NT2/D1 (cell line): Measurements from ENCODE around the gene RAB40A.
"Not testable (repeated sequence)": the region's sequence is repeated elsewhere in the genome, so short reads cannot be mapped to it uniquely, and the experiment has no call there.

Source experiments
- DNase-seq: peaks from one replicate; pipeline ENCODE4 v3.0.0-alpha.2; 2011; ENCODE audit warnings: low read depth, low spot score
- H3K27me3 ChIP-seq: 2 replicates; pipeline ENCODE4 v1.6.0; 2011; ENCODE audit warnings: mild to moderate bottlenecking; ENCODE audit not compliant: insufficient read length, insufficient read depth
- H3K36me3 ChIP-seq: 2 replicates; pipeline ENCODE4 v1.6.1; 2011; ENCODE audit warnings: mild to moderate bottlenecking, low read length, mixed read lengths; ENCODE audit not compliant: insufficient read depth, insufficient read length
- H3K4me1 ChIP-seq: 2 replicates; pipeline ENCODE4 v1.5.1; 2011; ENCODE audit not compliant: insufficient read depth, insufficient read length
- H3K4me3 ChIP-seq: 2 replicates; pipeline ENCODE4 v1.5.1; 2011; ENCODE audit warnings: low read depth; ENCODE audit not compliant: insufficient read length
- H3K9ac ChIP-seq: 2 replicates; pipeline ENCODE4 v1.6.0; 2011; ENCODE audit warnings: low read depth; ENCODE audit not compliant: insufficient read length
- H3K9me3 ChIP-seq: 2 replicates; pipeline ENCODE4 v1.5.1; 2011; ENCODE audit warnings: mild to moderate bottlenecking, low read length; ENCODE audit not compliant: insufficient read depth
- SUZ12 ChIP-seq: IDR thresholded peaks from 2 replicates; pipeline ENCODE4 v1.6.1; 2011; ENCODE audit not compliant: insufficient read length, insufficient read depth; ENCODE audit errors: extremely low read depth
- YY1 ChIP-seq: IDR thresholded peaks from 2 replicates; pipeline ENCODE4 v1.6.1; 2011; ENCODE audit not compliant: insufficient read length, insufficient read depth
- ZNF274 ChIP-seq: IDR thresholded peaks from 2 replicates; pipeline ENCODE4 v1.6.1; 2011; ENCODE audit warnings: mild to moderate bottlenecking, low read depth, low read length

RAB40A gene

DNA sequence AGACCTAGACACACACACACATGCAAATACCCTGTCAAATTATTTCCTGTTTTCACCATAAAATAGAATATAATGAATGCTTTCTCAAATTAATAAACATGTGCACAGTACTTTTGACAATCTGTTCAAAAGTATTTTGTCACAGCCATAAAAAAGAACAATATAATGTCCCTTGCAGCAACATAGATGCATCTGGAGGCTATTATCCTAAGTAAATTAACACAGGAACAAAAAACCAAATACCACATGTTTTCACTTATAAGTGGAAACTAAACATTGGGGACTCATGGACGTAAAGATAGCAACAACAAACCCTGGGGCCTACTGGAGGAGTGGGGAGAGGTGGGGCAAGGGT, 15.5 kb downstream of the RAB40A start:
- H3K36me3 ChIP-seq, result no peaks in the 10 kb centered on the region
- H3K27me3 ChIP-seq, result no peaks in the 10 kb centered on the region
- no peaks in the 10 kb centered on the region for H3K9me3 ChIP-seq
- no peak overlapping the region for H3K4me3 ChIP-seq
- no peaks in the 10 kb centered on the region for H3K4me1 ChIP-seq
- no peak for DNase-seq
- H3K9ac ChIP-seq, result no peak overlapping the region
- no peak for TF ChIP-seq ZNF274
- no peak for TF ChIP-seq YY1
- TF ChIP-seq SUZ12, result no peak

DNA sequence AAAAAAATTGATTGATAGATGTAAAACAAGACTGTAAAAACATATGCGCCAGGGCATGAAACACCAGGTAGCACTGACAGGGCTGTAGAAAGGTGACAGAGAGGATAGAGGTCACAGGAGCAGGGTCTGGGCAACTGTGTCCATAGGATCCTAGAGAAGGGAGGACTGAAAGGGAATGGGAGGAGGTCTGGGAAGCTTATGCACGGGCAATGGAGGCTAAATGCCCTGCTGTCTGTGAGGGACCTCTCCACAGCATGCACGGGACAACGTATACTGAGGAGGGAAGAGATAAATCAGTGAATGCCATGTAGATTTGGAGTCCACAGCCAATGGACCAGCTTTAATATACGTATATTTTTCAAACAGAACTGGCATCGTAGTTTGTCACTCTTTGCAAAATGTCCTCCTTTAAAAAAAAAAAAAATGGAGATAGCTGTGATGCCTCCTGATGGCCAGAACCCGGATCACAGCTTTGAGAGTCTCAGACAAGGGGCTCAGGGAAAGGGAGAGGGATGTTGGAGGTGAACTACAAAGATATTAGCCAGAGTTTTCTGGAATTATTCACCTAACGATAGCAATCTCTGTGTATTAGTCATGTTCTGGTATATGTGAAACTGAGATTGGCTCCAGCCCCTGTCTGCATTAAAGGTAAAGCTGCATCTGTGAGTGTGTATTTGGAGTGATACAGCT, 16.0 kb downstream of the RAB40A start:
- no peak overlapping the region for H3K4me3 ChIP-seq
- H3K9me3 ChIP-seq, result no peaks in the 10 kb centered on the region
- H3K36me3 ChIP-seq, result no peaks in the 10 kb centered on the region
- H3K4me1 ChIP-seq, result no peaks in the 10 kb centered on the region
- TF ChIP-seq ZNF274, result no peak
- TF ChIP-seq SUZ12, result no peak
- no peak for TF ChIP-seq YY1
- H3K27me3 ChIP-seq, result no peaks in the 10 kb centered on the region
- no peak overlapping the region for H3K9ac ChIP-seq
- no peak for DNase-seq

DNA sequence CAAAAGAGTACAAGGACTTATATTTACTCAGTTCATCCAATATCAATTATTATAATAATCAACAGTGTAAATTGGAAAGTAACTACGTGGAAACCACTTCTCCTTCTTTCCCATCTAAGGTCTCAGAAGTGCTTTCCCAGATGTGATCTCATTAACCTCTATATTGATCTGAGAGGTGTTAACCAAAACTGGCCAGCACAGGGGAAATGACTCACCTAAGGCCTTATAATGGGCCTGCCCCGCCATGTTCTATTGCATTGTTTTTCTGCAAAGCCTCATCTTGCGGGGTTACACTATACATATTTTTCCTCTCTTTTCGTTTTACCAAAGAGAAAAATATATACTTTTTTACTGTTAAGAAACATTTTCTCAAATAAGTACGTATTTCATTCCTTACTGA, 20.5 kb downstream of the RAB40A start:
- no peaks in the 10 kb centered on the region for H3K27me3 ChIP-seq
- no peak overlapping the region for H3K4me3 ChIP-seq
- TF ChIP-seq YY1 (no peak), ZNF274 (no peak), SUZ12 (no peak)
- no peak overlapping the region for H3K9ac ChIP-seq
- H3K4me1 ChIP-seq, result no peaks in the 10 kb centered on the region
- no peaks in the 10 kb centered on the region for H3K9me3 ChIP-seq
- DNase-seq, result no peak
- peaks cover 6% of the 10 kb centered on the region for H3K36me3 ChIP-seq

DNA sequence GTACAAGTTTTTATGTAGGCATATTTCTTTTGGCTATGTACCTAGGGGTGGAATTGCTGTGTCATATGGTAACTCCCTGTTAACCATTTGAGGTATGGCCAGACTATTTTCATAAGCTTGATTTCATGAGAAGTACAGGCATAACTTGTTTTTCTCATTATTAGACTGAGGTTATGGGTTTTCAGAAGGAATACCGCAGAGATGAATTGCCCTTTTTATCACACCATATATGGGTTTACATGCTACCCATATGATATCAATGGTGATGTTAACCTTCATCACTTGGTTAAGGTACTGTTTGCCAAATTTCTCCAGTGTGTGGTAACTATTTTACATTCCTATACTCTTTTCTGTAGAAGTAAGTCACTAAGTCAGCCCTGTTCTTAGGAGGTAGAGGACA, 23.5 kb downstream of the RAB40A start:
- DNase-seq, result no peak
- TF ChIP-seq ZNF274 (no peak), YY1 (no peak), SUZ12 (no peak)
- peaks cover 11% of the 10 kb centered on the region for H3K36me3 ChIP-seq

DNA sequence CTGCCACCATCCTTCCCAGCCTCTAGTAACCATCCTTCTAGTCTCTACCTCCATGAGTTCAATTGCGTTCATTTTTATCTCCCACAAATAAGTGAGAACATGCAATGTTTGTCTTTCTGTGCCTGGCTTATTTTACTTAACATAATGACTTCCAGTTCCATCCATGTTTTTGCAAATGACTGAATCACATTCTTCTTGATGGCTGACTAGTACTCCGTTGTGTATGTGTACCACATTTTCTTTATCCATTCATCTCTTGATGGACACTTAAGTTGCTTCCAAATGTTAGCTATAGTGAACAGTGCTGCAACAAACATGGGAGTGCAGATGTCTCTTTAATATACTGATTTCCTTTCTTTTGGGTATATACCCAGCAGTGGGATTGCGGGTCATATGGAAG, 25.7 kb downstream of the RAB40A start:
- not testable (repeated sequence) for H3K9ac ChIP-seq, H3K4me3 ChIP-seq, H3K27me3 ChIP-seq, H3K4me1 ChIP-seq, DNase-seq, H3K9me3 ChIP-seq
- H3K36me3 ChIP-seq, result peaks cover 11% of the 10 kb centered on the region

More for the DNA sequence above, 23.5 kb downstream of the RAB40A start:
- Histone ChIP-seq H3K27me3 (no peaks in the 10 kb centered on the region), H3K9ac (no peak overlapping the region), H3K9me3 (no peaks in the 10 kb centered on the region), H3K4me1 (no peaks in the 10 kb centered on the region), H3K4me3 (no peak overlapping the region)

DNA sequence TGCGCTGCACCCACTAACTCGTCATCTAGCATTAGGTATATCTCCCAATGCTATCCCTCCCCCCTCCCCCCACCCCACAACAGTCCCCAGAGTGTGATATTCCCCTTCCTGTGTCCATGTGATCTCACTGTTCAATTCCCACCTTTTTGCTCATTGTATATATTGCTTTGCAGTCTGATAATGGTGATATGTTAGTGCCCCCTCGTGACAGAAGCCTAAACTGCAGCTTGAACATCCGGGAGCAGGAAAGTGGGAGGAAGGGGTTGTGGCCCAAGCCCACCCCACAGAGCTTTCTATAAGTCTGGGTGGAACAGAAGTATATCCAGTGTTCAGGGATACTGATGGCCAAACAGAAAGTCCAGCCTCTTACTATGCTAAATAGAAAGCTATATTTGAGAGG, 29.6 kb downstream of the RAB40A start:
- not testable (repeated sequence) for H3K4me1 ChIP-seq, H3K27me3 ChIP-seq, H3K9ac ChIP-seq, H3K36me3 ChIP-seq, H3K9me3 ChIP-seq, H3K4me3 ChIP-seq, DNase-seq

DNA sequence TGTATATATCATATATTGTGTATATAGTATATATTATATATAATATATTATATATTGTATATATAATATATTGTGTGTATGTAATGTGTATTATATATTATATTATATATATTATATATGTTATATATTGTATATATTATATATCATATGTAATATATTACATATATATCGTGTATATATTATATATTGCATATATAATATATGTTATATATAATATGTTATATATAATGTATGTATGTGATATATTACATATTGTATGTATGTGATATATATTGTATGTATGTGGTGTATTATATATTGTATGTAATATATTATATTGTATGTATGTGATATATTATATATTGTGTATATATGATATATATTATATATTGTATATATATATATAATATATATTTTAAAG, 30.5 kb downstream of the RAB40A start:
- Histone ChIP-seq H3K9ac (no peak overlapping the region), H3K9me3 (no peaks in the 10 kb centered on the region), H3K4me1 (no peaks in the 10 kb centered on the region), H3K27me3 (no peaks in the 10 kb centered on the region), H3K4me3 (no peak overlapping the region), H3K36me3 (peaks cover 5% of the 10 kb centered on the region)
- TF ChIP-seq SUZ12 (no peak), YY1 (no peak), ZNF274 (no peak)
- DNase-seq, result no peak

DNA sequence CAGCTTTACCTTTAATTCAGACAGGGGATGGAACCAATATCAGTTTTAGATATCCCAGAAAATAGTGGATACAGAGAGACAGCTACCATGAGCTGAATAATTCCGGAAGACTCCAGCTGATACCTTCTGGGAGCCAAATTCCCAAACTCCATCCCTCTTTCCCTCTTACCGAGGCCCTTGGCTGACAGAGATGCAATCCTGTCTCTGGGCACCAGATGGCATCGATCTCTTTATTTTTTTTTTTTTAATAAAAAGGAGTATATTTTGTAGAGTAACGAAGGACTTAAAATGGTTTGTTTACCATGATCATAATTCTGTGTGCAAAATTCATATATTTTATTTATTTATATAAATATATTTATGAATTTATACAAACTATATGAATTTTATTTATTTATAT, 31.0 kb downstream of the RAB40A start:
- Histone ChIP-seq H3K4me3 (no peak overlapping the region), H3K27me3 (no peaks in the 10 kb centered on the region), H3K36me3 (peaks cover 5% of the 10 kb centered on the region), H3K9me3 (no peaks in the 10 kb centered on the region), H3K4me1 (no peaks in the 10 kb centered on the region), H3K9ac (no peak overlapping the region)
- TF ChIP-seq YY1, result no peak
- no peak for TF ChIP-seq ZNF274
- no peak for TF ChIP-seq SUZ12
- DNase-seq, result no peak
